GM10847 (cell line): ENCODE results near the gene PMEPA1.

ENCODE experiments used
- POLR2A ChIP-seq: IDR thresholded peaks from 2 replicates; pipeline ENCODE4 v1.6.1; 2011; ENCODE audit not compliant: insufficient read length; ENCODE audit errors: extremely low read depth

PMEPA1 gene

GRCh38 chr20:57682184-57683101 lies 27.4 kb downstream of the PMEPA1 start:
- peak; percentile 14 for TF ChIP-seq POLR2A

GRCh38 chr20:57680934-57681914 lies 28.6 kb downstream of the PMEPA1 start:
- no peak for TF ChIP-seq POLR2A

- TF ChIP-seq POLR2A: no peak
Measured at GRCh38 chr20:57680131-57680716, 29.6 kb downstream of the PMEPA1 start.

DNA sequence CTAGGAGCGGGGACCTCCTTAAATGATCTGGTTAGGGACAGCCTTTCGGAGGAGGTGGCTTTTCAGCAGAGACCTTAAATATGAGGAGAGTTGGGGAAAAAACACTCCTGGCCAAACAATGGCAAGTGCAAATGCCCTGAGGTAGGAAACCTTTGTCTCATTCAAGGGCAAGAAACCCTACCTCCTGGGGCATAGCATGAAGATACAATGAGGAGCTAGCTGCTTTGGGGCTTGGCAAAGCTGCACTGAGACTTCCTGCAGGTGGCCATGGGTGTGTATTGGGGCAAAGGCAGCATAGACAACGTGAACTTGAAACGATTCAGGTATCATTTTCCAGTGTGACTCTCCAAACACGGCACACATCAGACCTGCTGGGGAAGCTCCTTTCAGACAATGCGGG lies 30.7 kb downstream of the PMEPA1 start:
- TF ChIP-seq POLR2A: no peak

GRCh38 chr20:57678340-57678739 lies 31.5 kb downstream of the PMEPA1 start:
- TF ChIP-seq POLR2A: no peak

DNA sequence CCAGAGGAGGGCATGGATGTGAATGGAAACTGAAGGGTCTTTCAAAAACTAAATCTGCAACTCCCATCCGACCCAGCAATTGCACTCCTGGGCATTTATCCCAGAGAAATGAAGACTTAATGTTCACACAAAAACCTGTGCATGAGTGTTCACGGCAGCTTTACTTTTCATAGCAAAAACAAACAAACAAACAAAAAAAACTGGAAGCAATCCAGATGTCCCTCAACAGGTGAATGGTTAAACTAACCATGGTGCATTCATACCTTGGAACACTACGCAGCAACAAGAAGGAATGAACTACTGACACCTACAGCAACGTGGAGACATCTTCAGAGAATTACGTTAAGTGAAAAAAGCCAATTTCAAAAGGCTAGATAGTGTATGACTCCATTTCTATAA lies 32.2 kb downstream of the PMEPA1 start:
- TF ChIP-seq POLR2A: no peak

DNA sequence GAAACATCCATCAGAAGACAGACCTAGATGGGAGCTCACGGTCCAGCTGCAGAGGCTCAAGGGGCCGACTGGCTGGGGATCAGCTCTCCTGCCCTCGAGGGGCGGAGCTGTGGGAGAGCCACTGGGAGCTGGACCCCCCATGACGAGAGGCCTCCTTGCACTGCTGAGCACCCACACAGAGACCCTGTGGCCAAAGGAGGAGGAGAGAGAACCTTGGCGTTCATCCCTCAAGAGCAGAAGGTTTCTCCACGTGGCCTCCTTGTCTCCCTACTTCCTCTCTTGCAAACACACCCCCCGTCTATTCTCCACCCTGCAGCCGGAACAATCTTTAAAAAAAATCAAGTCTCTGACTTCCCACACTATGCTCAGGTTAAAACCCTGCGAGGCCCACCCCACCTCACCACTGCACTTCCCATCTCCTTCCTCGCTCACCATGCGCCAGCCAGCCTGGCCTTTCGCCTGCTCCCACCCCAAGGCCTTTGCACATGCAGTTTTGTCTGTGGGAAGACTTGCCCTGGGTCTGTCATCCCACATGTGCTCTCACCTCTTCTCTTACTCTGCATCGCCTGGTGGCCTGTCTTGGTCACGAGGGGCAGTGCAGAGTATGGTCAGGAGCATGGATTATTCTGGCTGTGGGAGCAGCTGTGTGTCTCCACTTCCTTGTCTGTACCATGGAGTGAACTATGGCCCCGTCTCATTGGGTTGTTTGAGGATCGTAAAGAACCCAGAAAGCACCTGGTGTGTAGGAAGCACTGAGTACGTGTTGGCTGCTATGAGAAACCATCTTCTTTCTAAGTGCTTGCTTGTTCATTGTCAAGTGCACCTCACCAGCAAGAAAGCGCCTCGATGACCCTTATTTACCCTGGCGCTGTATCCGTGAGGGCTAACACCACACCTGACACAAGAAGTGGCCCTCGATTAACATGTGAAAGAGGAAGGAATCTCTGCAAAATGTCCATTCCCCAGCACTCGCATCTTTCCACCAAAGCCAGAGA lies 32.9 kb downstream of the PMEPA1 start:
- TF ChIP-seq POLR2A: no peak

GRCh38 chr20:57675773-57676172 lies 34.0 kb downstream of the PMEPA1 start:
- no peak for TF ChIP-seq POLR2A

- no peak for TF ChIP-seq POLR2A
Measured at GRCh38 chr20:57672953-57673575, 36.8 kb downstream of the PMEPA1 start.

DNA sequence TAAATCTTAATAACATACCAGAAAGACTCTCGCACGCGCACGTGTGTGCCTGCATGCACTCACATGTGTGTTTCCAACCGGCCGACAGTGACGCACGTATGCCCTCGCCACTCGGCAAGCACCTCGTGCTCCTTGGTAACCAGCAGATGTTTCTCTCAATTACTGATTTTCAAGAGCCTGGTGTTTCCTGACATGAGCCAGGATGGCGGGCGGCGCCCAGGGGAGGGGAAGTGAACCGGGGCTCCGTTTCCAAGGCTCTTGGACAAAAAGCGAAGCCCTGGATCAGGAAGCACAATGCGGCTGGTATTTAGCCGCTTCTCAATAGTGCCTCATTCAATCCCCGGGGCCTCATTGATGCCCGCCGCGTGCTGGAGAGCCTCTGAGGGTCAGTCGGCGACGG lies 37.7 kb downstream of the PMEPA1 start:
- TF ChIP-seq POLR2A: no peak

DNA sequence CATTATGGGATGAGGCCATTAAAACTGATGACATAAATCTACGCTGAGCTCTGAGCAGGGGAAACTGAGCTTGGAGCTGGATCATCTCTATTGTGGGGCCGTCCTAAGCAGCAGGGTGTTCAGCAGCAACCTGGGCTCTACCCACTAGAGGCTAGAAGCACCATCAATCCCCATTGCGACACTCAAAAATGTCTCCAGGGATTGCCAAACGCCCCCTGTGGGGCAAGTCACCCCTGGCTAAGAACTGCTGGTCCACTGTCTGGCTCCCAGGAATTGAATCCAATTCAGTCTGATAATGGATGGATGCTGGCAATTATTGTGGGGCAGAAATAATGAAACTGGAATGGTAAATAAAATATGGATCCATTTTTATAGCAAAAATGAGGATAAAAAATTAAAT lies 38.2 kb downstream of the PMEPA1 start:
- no peak for TF ChIP-seq POLR2A

DNA sequence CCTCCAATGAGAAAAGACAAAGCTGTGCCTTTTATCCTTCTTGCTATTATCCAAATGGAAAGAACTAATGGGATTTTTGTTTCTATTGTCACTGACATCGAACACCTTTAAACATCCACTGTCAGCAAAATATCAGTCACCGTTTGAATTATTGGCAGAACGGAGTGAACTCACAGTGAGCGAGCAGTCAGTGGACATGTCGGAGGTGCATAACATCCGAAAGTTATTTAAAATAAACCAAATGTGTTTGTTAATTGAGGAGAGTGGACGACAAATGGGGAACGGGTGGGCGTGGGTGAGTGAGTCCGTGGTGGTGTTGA lies 38.8 kb downstream of the PMEPA1 start:
- TF ChIP-seq POLR2A: no peak

DNA sequence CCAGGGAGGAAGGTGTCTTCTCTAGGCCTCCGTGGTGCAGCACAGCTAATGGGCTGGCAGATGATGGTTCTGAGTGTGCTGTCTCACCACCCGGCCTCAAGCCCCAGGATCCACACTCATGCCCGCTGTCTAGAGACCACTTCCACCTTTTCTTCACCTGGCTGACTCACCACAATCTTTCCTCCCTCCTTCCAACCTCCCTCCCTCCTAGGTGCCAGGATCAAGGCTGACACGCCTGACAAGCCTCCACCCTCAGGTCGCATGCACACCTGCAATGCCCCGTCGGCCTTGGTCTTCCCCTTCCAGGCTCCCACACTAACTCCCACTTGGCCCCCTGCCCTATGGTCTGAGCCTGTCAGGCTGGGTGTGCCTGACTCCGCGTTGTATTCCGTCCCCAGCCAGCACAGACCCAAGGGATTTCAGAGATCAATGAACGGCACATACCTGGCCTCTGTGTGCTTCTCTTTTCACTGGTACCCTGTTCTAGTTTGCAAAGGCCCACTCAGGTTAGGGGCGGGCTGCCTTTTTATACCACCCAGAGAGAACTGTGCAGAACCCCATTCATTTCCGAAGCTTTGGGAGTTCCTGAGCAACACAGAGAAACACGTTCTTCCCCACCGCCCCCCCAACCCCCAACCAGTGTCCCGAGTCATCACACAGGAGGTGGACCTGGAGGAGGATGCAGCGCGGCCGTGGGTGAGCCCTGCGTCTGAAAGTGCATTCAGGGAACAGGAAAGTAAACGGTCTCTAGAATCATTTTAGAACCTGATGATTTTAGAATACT lies 39.3 kb downstream of the PMEPA1 start:
- no peak for TF ChIP-seq POLR2A

DNA sequence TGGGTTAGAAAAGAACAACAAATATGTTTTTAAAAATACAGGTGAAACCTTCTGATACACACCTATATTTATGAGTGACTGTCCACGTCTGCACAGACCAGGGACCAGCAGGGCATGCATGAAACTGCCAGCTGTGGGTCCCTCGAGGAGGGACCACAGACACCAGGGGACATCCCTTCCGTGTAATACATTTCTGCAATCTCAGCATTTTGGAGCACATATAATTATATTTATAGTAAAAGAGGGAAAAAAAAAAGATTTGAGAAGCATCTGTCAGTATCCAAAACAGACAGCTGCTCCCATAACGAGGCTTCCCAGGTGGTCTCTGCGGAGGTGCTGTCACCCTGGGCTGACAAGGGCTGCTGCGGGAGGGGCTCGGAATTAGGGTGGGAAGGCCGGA lies 40.2 kb downstream of the PMEPA1 start:
- no peak for TF ChIP-seq POLR2A
